Activated CD4-positive, CD25-positive, alpha-beta regulatory T cell treated with anti-CD3 and anti-CD28 coated beads, Interleukin-2, amount 50 U/mL, for 16 hours (primary cell): Measurements from ENCODE around the gene ETV6.

Experiments used
- DNase-seq: peaks from one replicate; pipeline ENCODE4 v3.0.0-alpha.2; 2020; ENCODE audit warnings: low read depth, low spot score

Gene ETV6

GRCh38 chr12:11859705-11860425 lies 210.4 kb downstream of the ETV6 start:
- DNase-seq = no peak

- no peak for DNase-seq
Measured at GRCh38 chr12:11861155-11861863, 211.8 kb downstream of the ETV6 start.

- no peak for DNase-seq
Measured at GRCh38 chr12:11861864-11862600, 212.6 kb downstream of the ETV6 start.

GRCh38 chr12:11862798-11863197 lies 213.3 kb downstream of the ETV6 start:
- no peak for DNase-seq

- DNase-seq = no peak
Measured at GRCh38 chr12:11863478-11863906, 214.0 kb downstream of the ETV6 start.

- DNase-seq = no peak
Measured at GRCh38 chr12:11863988-11864387, 214.5 kb downstream of the ETV6 start.

- no peak for DNase-seq
Measured at GRCh38 chr12:11865824-11866223, 216.3 kb downstream of the ETV6 start.

- no peak for DNase-seq
Measured at GRCh38 chr12:11868027-11868426, 218.6 kb downstream of the ETV6 start.

- no peak for DNase-seq
Measured at GRCh38 chr12:11869406-11869805, 219.9 kb downstream of the ETV6 start.

- no peak for DNase-seq
Measured at GRCh38 chr12:11870041-11870451, 220.6 kb downstream of the ETV6 start.

- no peak for DNase-seq
Measured at GRCh38 chr12:11872055-11872454, 222.6 kb downstream of the ETV6 start.

- no peak for DNase-seq
Measured at GRCh38 chr12:11875414-11875935, 226.0 kb downstream of the ETV6 start.

- DNase-seq = no peak
Measured at GRCh38 chr12:11876307-11876706, 226.8 kb downstream of the ETV6 start.

- no peak for DNase-seq
Measured at GRCh38 chr12:11877102-11877826, 227.8 kb downstream of the ETV6 start.

- DNase-seq = no peak
Measured at GRCh38 chr12:11877869-11878780, 228.7 kb downstream of the ETV6 start.

- no peak for DNase-seq
Measured at GRCh38 chr12:11879306-11879705, 229.8 kb downstream of the ETV6 start.

- DNase-seq = no peak
Measured at GRCh38 chr12:11880381-11880780, 230.9 kb downstream of the ETV6 start.

GRCh38 chr12:11881835-11882234 lies 232.4 kb downstream of the ETV6 start:
- no peak for DNase-seq

- DNase-seq = no peak
Measured at GRCh38 chr12:11882301-11883019, 233.0 kb downstream of the ETV6 start.

GRCh38 chr12:11884116-11884515 lies 234.6 kb downstream of the ETV6 start:
- no peak for DNase-seq
